Ishikawa (cell line): ENCODE data around the gene SLC8B1.

Source experiments
- CEBPB ChIP-seq: IDR thresholded peaks from 2 replicates; pipeline ENCODE4 v1.6.1; 2012
- CREB1 ChIP-seq: IDR thresholded peaks from 2 replicates; pipeline ENCODE4 v1.6.1; 2012; ENCODE audit warnings: low read depth
- EGR1 ChIP-seq: IDR thresholded peaks from 2 replicates; pipeline ENCODE4 v1.6.1; 2012
- EP300 ChIP-seq: IDR thresholded peaks from 2 replicates; pipeline ENCODE4 v1.6.1; 2012; ENCODE audit warnings: borderline replicate concordance
- FOXM1 ChIP-seq: IDR thresholded peaks from 2 replicates; pipeline ENCODE4 v1.6.1; 2012; ENCODE audit warnings: low read depth, borderline replicate concordance
- NFIC ChIP-seq: IDR thresholded peaks from 2 replicates; pipeline ENCODE4 v1.6.1; 2012
- RAD21 ChIP-seq: IDR thresholded peaks from 2 replicates; pipeline ENCODE4 v1.6.1; 2012; ENCODE audit warnings: low read depth
- TAF1 ChIP-seq: IDR thresholded peaks from 2 replicates; pipeline ENCODE4 v1.6.1; 2012; ENCODE audit warnings: low read depth, mild to moderate bottlenecking
- TCF12 ChIP-seq: IDR thresholded peaks from 2 replicates; pipeline ENCODE4 v1.6.1; 2012; ENCODE audit warnings: low read depth
- TEAD4 ChIP-seq: IDR thresholded peaks from 2 replicates; pipeline ENCODE4 v1.6.1; 2012
- USF1 ChIP-seq: IDR thresholded peaks from 2 replicates; pipeline ENCODE4 v1.6.1; 2012
- YY1 ChIP-seq: IDR thresholded peaks from 2 replicates; pipeline ENCODE4 v1.6.1; 2012; ENCODE audit warnings: low read depth
- ZBTB7A ChIP-seq: IDR thresholded peaks from 2 replicates; pipeline ENCODE4 v1.6.1; 2012; ENCODE audit warnings: low read depth
- TF ChIP-seq, protein P1 (sequence below): IDR thresholded peaks from 2 replicates; pipeline ENCODE4 v1.6.1; 2012; ENCODE audit warnings: low read depth, mild to moderate bottlenecking
- TF ChIP-seq, protein P2 (sequence below): IDR thresholded peaks from 2 replicates; pipeline ENCODE4 v1.6.1; 2012

The SLC8B1 gene

GRCh38 chr12:113302886-113303640 is 31.8 kb downstream of the SLC8B1 start:
- TF ChIP-seq TCF12 = no peak
- no peak for TF ChIP-seq CEBPB
- no peak for TF ChIP-seq EGR1
- TF ChIP-seq TAF1 = no peak
- no peak for TF ChIP-seq CREB1
- TF ChIP-seq YY1 = no peak
- TF ChIP-seq, protein P1, sequence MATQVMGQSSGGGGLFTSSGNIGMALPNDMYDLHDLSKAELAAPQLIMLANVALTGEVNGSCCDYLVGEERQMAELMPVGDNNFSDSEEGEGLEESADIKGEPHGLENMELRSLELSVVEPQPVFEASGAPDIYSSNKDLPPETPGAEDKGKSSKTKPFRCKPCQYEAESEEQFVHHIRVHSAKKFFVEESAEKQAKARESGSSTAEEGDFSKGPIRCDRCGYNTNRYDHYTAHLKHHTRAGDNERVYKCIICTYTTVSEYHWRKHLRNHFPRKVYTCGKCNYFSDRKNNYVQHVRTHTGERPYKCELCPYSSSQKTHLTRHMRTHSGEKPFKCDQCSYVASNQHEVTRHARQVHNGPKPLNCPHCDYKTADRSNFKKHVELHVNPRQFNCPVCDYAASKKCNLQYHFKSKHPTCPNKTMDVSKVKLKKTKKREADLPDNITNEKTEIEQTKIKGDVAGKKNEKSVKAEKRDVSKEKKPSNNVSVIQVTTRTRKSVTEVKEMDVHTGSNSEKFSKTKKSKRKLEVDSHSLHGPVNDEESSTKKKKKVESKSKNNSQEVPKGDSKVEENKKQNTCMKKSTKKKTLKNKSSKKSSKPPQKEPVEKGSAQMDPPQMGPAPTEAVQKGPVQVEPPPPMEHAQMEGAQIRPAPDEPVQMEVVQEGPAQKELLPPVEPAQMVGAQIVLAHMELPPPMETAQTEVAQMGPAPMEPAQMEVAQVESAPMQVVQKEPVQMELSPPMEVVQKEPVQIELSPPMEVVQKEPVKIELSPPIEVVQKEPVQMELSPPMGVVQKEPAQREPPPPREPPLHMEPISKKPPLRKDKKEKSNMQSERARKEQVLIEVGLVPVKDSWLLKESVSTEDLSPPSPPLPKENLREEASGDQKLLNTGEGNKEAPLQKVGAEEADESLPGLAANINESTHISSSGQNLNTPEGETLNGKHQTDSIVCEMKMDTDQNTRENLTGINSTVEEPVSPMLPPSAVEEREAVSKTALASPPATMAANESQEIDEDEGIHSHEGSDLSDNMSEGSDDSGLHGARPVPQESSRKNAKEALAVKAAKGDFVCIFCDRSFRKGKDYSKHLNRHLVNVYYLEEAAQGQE = no peak
- TF ChIP-seq USF1 = no peak
- no peak for TF ChIP-seq NFIC
- no peak for TF ChIP-seq ZBTB7A
- no peak for TF ChIP-seq FOXM1
- TF ChIP-seq EP300 = no peak
- no peak for TF ChIP-seq RAD21
- TF ChIP-seq, protein P2, sequence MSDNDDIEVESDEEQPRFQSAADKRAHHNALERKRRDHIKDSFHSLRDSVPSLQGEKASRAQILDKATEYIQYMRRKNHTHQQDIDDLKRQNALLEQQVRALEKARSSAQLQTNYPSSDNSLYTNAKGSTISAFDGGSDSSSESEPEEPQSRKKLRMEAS = no peak
- TF ChIP-seq TEAD4 = no peak

DNA sequence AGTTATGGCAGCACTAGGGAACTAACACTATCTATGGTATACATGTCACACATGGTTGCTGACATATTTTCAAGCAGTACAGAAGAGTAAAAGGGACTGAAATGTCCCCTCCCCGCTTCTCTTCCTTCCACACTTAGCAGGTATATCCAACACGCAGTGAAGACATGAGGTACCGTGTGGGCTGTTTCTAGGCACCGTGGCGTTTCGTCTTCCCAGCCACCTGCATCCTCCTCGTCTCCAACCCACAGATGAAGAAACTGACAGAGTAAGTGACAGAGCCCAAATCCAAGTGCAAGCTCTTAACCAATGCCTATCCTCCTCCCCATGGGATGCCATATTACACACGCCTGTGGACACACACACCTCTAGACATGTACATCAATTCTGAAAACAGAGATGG is 32.4 kb downstream of the SLC8B1 start:
- TF ChIP-seq TEAD4 = no peak
- no peak for TF ChIP-seq YY1
- no peak for TF ChIP-seq TCF12
- TF ChIP-seq, protein P1 = no peak
- no peak for TF ChIP-seq EP300
- no peak for TF ChIP-seq TAF1
- no peak for TF ChIP-seq EGR1
- no peak for TF ChIP-seq CREB1
- no peak for TF ChIP-seq ZBTB7A
- TF ChIP-seq USF1 = no peak
- TF ChIP-seq, protein P2 = no peak
- TF ChIP-seq NFIC = no peak

- TF ChIP-seq TAF1 (no peak), USF1 (no peak), TEAD4 (no peak), ZBTB7A (no peak), TCF12 (no peak)
- TF ChIP-seq, protein P1 = no peak
Observed at GRCh38 chr12:113301811-113302210, 33.1 kb downstream of the SLC8B1 start.

GRCh38 chr12:113299619-113300237 is 35.2 kb downstream of the SLC8B1 start:
- no peak for TF ChIP-seq YY1
- TF ChIP-seq, protein P2 = peak; percentile 49
- no peak for TF ChIP-seq RAD21
- TF ChIP-seq TAF1 = 0 out of 2 replicates have a peak, but pooled peaks have one; percentile 28
- peak; percentile 73 for TF ChIP-seq EP300
- TF ChIP-seq TEAD4 = peak; percentile 57; the same call in 1 of the 2 replicates
